ENCODE results near the gene SYNJ2BP. TPM values are rescaled to one million over a fixed set of nuclear protein-coding genes. Genes with fewer than 3 reads are reported as not detected.

The SYNJ2BP gene
- total RNA-seq, 1 experiment from 2014 or later = 27.5 TPM

DNA sequence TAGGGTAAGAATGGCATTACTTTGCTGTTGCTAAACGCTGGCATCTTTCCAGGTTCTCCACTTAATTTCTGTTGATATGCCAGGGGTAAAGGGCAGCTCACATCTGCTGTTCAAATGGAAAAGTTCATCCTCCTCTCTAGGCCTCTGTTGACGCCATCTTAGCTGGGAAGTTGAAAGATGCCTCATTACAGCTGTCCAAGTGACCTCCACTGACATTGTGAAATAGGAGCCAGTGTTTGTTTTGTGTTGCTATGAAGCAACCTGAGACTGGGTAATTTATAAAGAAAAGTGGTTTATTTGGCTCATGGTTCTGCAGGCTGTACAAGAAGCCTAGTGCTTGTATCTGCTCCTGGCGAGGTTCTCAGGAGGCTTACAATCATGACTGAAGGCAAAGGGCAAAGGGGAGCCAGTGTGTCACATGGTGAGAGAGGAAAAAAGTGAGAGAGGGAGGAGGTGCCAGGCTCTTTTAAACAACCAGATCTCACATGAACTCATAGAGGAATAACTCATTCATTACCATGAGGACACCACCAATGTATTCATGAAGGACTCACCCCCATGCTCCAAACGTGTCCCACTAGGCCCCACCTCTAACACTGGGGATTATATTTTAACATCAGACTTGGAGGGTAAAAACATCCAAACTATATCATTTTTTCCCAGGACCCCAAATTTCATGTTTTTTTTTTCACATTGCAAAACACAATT is 31.9 kb upstream of the SYNJ2BP start:
- Histone ChIP-seq H3K4me3 (ENCODE audit: low read depth, low read length) (no peak overlapping the region), H3K36me3 (ENCODE audit: control insufficient read depth, insufficient read depth, low read length) (no peaks in the 10 kb centered on the region), H3K27me3 (replicated peaks; ENCODE audit: control insufficient read depth, insufficient read depth, low read length) (no peaks in the 10 kb centered on the region), H3K4me1 (no peaks in the 10 kb centered on the region), H3K9me3 (no peaks in the 10 kb centered on the region)
- Mint-ChIP-seq H3K27me3 (ENCODE audit: insufficient read depth, unreplicated experiment) (peaks cover 3% of the 10 kb centered on the region), H3K36me3 (ENCODE audit: insufficient read depth, unreplicated experiment) (no peaks in the 10 kb centered on the region), H3K4me3 (ENCODE audit: unreplicated experiment) (no peak overlapping the region), H3K9me3 (ENCODE audit: unreplicated experiment) (peaks cover 25% of the 10 kb centered on the region), H3K4me1 (ENCODE audit: low read depth, unreplicated experiment) (no peaks in the 10 kb centered on the region), H3K27ac (ENCODE audit: unreplicated experiment) (no peak overlapping the region)
- CTCF ChIA-PET = no interaction called here
- POLR2A ChIA-PET = no interaction called here
- intact Hi-C loops (cut with micrococcal nuclease; ENCODE audit: unreplicated experiment) = no loop called here
- no TSS peak for BruUV-seq (replicated peaks)
- TF ChIP-seq CTCF (IDR thresholded peaks at IDR 0.05; ENCODE audit: insufficient read depth in 1 of 2, low read depth in 1 of 2, low read length in 1 of 2, severe bottlenecking in 1 of 2, unreplicated experiment in 1 of 2) = no peak
- DNase-seq = peak in 1 of 2 experiments; percentile 4

DNA sequence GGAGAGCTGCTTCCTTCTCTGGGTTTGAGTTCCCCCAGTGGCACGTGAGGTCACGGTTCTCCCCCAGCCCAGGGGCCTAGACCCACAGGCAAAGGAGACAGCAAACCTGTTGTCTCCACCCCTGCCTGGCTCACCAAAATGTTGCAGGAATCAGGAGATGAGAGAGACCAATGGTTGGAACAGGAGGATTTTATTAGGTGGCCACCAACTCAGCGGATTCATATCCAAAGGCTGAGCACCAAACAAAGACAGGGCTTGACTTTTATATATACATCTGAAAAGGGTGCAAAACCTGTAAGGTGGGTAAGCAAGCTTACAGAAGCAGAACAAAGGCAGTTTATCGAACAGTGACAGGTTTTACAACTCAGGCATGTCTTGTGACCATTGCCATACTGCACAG is 25.9 kb upstream of the SYNJ2BP start:
- no peak for DNase-seq
- TF ChIP-seq CTCF (IDR thresholded peaks at IDR 0.05; ENCODE audit: insufficient read depth in 1 of 2, low read depth in 1 of 2, low read length in 1 of 2, severe bottlenecking in 1 of 2, unreplicated experiment in 1 of 2) = no peak
- CTCF ChIA-PET = no interaction called here

GRCh38 chr14:70441641-70442040 is 24.8 kb upstream of the SYNJ2BP start:
- no peaks in the 10 kb centered on the region for H3K36me3 ChIP-seq (ENCODE audit: control insufficient read depth, insufficient read depth, low read length)
- no peak for TF ChIP-seq CTCF (IDR thresholded peaks at IDR 0.05; ENCODE audit: insufficient read depth in 1 of 2, low read depth in 1 of 2, low read length in 1 of 2, severe bottlenecking in 1 of 2, unreplicated experiment in 1 of 2)
- ChIA-PET CTCF (no interaction called here), POLR2A (no interaction called here)
- no TSS peak for BruUV-seq (replicated peaks)
- DNase-seq = no peak
- Mint-ChIP-seq H3K27ac (ENCODE audit: unreplicated experiment) (no peak overlapping the region), H3K36me3 (ENCODE audit: insufficient read depth, unreplicated experiment) (no peaks in the 10 kb centered on the region), H3K27me3 (ENCODE audit: insufficient read depth, unreplicated experiment) (no peaks in the 10 kb centered on the region), H3K4me1 (ENCODE audit: low read depth, unreplicated experiment) (no peaks in the 10 kb centered on the region), H3K9me3 (ENCODE audit: unreplicated experiment) (peaks cover 49% of the 10 kb centered on the region), H3K4me3 (ENCODE audit: unreplicated experiment) (no peak overlapping the region)
- H3K4me3 ChIP-seq (ENCODE audit: low read depth, low read length) = no peak overlapping the region
- no peaks in the 10 kb centered on the region for H3K27me3 ChIP-seq (replicated peaks; ENCODE audit: control insufficient read depth, insufficient read depth, low read length)
- H3K4me1 ChIP-seq = no peaks in the 10 kb centered on the region
- H3K9me3 ChIP-seq = peaks cover 18% of the 10 kb centered on the region
- intact Hi-C loops (cut with micrococcal nuclease; ENCODE audit: unreplicated experiment) = no loop called here

More for the DNA sequence above, 25.9 kb upstream of the SYNJ2BP start:
- H3K9me3 ChIP-seq = peaks cover 11% of the 10 kb centered on the region; the same call in 1 of the 2 replicates
- H3K27me3 ChIP-seq (replicated peaks; ENCODE audit: control insufficient read depth, insufficient read depth, low read length) = no peaks in the 10 kb centered on the region
- H3K4me3 Mint-ChIP-seq (ENCODE audit: unreplicated experiment) = no peak overlapping the region
- H3K27me3 Mint-ChIP-seq (ENCODE audit: insufficient read depth, unreplicated experiment) = no peaks in the 10 kb centered on the region
- no TSS peak for BruUV-seq (replicated peaks)
- no peaks in the 10 kb centered on the region for H3K4me1 Mint-ChIP-seq (ENCODE audit: low read depth, unreplicated experiment)
- peaks cover 56% of the 10 kb centered on the region for H3K9me3 Mint-ChIP-seq (ENCODE audit: unreplicated experiment)
- no peak overlapping the region for H3K27ac Mint-ChIP-seq (ENCODE audit: unreplicated experiment)
- intact Hi-C loops (cut with micrococcal nuclease; ENCODE audit: unreplicated experiment) = no loop called here
- POLR2A ChIA-PET = no interaction called here
- no peaks in the 10 kb centered on the region for H3K4me1 ChIP-seq
- H3K36me3 ChIP-seq (ENCODE audit: control insufficient read depth, insufficient read depth, low read length) = no peaks in the 10 kb centered on the region
- H3K4me3 ChIP-seq (ENCODE audit: low read depth, low read length) = no peak overlapping the region
- H3K36me3 Mint-ChIP-seq (ENCODE audit: insufficient read depth, unreplicated experiment) = no peaks in the 10 kb centered on the region

Measured in Caco-2 (cell line).